ENCODE measurements around the gene CCDC197.

CCDC197 gene

GRCh38 chr14:93997082-93997481 is at the start of gene CCDC197:
CCDC197 (plus strand) TSS chr14:93997301; CDS start chr14:93998132, 831 bp downstream.
- no peak for DNase-seq

DNA sequence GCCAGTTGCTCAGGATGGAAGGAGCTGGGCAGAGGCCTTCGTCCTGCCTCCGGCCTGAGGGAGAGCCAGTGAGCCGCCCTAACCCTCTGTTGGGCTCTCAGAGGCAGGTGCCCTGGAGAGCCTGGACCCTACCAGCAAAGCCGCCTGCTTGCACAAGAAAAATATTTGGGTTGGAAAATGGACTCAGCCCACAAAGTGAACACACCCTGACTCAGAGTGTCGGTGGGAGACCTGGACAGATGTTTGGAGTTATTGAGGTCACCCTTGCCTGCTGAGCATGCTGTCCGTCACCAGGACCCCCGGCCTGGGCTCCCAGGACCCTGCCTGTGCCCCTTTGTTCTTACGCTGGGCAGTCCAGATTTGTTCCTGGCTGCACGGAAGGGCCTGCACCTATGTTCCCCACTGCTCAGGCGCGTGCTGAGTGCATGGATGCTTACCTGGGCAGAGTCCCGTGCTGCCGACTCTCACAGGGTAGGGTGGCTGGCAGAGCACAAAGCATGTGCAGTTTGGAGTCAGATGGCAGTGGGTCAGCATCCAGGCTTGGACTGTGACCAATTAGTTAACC is 47.5 kb upstream of the CCDC197 start:
- DNase-seq: no peak

DNA sequence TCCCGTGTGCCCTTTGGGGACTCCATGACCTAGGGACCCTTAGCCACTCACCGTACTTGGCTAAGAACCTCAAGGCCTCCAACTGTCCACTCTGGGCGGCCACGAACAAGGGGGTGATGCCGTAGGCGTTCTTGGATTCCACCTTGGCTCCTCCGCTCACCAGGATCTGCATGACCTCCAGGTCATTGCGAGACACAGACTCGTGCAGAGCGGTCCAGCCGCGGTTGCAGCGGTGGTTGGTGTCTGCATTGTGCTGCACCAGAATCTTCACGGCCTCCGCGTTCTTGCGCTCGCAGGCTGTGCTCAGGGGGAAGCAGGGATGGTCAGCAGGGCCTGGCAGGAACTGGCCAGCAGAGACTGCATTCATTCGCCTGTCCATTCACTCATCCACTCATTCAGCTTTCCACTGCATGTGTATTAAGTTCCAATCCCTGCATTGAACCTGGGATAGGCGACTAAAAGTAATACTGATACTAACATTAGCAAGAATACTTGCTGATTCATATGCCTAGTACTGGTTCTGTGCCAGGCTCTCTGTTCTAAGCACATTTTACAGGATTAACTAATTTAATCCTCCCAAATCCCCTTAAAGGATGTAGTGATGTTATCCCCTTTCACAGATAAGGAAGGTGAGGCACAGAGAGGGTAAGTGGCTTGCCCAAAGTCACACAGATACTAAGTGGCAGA is 46.0 kb upstream of the CCDC197 start:
- DNase-seq: no peak

GRCh38 chr14:93951635-93952540 is 45.2 kb upstream of the CCDC197 start:
- no peak for DNase-seq

DNA sequence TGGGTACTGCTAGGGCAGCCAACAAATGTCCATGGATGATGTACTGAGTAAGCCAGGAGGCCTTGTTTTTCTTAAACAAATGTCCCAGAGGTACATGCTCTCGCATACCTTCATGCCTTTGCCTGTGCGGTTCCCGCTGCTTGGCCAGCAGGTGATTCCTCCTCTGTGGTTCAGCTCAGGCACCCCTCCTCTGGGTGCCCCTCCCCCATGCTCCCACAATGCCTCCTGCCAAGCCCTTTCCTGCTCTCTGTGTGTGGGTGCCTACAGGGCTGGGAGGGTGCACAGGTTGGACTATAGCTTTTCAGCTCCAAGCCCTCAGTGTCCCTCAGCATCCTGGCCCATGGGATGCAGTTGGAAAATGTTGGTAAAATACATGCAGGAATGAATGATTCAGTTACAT is 44.3 kb upstream of the CCDC197 start:
- no peak for DNase-seq

GRCh38 chr14:93953263-93953662 is 43.8 kb upstream of the CCDC197 start:
- DNase-seq: no peak

- DNase-seq: no peak
Measured at GRCh38 chr14:93953739-93954515, 43.2 kb upstream of the CCDC197 start.

GRCh38 chr14:93954516-93954830 is 42.6 kb upstream of the CCDC197 start:
- no peak for DNase-seq

DNA sequence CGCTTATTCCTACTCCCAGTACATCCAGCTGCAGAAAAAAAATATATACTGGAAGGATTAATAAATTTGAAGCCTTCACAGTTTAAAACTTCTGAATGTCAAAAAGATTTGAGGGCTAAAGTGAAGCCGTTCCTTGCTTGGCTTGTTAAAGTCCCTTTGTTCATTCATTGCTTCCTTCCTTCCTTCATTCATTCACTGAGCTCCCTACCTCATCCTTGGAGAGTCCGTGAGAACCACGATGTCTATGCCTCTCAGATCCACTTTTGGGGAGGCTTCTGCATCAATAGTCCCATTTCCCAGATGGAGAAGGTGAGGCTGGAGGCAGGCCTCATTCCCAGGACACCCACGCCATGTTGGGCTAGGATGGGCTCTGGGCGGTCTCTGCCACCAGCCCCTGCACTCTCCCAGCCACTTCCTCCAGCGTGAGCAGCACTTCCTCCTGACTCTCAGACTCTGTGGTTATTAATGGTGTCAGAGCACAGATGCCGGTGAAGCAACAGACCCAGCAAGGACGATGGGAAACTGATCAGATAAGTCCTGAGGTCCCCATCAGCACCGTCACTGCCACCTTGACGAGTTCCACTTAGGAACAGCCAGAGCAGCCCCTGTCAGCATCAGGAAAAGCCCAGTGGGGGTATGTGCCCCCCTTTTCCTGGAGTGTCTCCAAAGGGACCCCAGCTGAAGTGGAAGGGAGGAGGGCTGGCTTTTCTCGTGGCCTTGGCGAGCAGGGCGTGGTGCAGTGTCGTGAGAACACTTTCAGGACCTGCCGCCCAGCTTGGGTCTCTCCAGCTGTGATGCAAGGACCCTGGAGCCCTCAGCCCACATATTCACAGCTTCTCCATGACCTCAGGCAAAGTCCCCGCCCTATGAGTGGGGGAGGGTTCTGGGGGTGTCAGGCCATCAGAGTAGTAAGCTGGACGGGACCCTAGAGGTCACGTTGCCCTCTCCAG is 41.9 kb upstream of the CCDC197 start:
- peak; percentile 52 for DNase-seq

- DNase-seq: no peak
Measured at GRCh38 chr14:93955850-93956481, 41.1 kb upstream of the CCDC197 start.

DNA sequence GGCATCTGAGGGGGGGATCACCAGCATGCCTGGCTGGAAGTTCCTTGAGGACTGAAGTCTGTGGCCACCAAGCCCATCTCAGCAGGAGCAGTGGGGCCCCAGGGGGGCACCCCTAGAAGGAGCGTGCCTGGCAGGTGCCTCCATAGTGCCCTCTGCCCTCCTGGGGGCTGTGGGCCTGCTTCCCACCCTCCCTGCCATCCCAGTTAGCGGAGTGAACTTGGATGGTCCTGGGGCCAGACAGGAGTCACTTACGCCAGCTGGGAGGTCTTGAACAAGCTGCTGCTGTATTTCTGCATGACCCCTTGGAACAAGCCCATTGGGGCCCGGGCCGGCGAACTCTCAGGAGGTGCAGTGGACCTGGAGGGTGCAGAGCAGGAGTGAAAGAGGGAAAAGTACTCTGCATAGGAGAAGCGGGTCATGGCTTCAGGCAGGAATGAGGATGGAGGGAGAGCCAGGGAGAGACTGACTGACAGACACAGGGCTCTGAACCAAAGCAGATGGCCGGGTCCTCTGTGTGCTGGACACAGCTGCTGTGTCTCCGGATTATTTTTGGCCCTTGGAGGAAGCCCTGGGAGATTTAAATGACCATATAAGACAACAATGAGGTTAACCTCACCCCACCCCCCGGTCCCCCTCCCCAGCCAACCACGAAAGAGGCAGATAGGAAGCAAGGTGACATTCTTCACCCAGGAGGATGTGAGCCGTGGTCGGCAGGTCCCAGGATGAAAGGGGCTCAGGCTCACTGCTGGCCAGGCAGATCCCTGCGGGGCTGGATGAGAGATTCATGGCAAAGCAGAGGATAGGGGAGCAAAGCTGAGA is 40.4 kb upstream of the CCDC197 start:
- no peak for DNase-seq

- no peak for DNase-seq
Measured at GRCh38 chr14:93957333-93957710, 39.8 kb upstream of the CCDC197 start.

GRCh38 chr14:93957751-93958566 is 39.1 kb upstream of the CCDC197 start:
- no peak for DNase-seq

DNA sequence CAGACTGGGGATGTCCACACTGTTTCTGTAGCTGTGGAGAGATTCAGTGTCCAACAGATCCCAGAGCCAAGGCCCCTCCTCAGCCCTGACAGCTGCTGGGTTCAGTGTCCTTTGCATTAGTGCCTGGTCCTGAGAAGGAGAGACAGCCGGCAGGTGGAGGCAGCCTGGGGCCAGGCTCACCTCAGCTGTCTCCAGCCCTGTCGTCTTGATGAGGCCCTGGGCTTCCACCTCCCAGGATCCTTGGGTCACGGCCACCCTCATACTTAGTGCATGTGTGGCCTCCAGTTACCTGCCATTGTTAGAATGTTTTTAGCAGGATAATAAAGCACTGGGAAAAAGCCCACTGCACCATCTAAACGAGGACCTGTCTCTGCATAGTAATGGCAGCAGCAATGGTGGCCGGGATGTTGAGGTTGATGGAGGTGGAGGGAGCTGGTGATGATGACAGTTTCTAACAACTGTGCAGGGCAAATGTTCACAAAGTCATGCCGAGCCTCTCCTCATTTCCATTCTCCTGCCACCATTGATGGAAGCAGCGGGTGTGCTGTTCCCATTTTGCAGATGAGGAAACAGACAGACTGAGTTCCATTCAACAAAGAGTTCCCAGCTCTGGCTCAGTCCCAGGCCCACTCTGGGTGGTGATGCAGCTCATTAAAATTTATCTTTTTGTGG is 38.4 kb upstream of the CCDC197 start:
- DNase-seq: no peak

GRCh38 chr14:93959239-93960107 is 37.6 kb upstream of the CCDC197 start:
- DNase-seq: peak; percentile 96

- peak; percentile 50 for DNase-seq
Measured at GRCh38 chr14:93960108-93960475, 37.0 kb upstream of the CCDC197 start.

DNA sequence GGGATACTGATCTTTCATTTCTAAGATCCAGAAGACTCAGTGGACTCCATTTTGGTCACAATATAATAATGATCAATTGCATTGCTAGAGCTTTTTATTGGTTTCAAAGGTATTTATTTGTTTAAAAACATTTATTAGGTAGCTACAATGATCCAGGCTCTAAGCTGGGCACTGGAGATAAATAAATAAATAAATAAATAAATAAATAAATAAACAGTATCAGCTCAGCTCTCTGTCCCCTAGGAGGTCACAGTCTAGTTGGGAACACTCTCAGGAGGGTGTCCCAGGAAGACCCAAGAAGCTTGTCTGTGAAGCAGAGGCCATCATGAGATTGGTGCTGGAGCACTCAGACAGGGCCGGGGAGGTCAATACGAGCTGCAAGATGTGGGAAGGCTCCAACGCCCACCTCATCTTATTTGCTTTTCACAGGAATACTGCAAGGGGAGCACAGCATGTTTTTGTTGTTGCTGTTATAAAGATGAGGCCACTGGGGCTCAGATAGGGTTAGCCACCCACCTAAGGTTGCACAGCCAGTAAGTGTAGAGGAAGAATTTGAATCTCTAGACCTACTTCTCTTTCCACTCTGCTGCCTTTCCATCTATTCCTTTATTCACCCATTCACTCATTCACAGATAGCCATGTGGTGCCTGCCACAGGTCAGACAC is 36.2 kb upstream of the CCDC197 start:
- DNase-seq: no peak

DNA sequence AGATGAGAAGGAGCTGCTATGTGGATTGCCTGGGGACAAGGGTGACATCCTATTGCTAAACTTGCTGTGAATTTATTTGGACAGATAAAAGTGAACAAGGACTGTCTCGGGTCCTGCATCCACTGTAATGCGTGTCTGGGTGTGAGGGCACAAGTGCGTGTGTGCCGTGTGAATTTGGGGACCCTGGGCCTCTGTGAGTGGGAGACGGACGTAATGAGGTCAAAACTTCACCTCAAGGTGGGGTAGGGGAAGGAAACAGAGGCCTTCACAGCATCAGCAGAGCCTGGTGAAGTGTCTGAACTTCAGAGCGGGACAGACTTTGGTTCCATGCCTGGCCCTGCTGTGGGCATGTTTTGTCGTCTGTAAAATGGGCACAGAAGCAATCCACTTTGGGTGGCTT is 35.5 kb upstream of the CCDC197 start:
- no peak for DNase-seq
